Neural crest cell (in vitro differentiated cells): ENCODE data around the gene BRCA1. TPM values are rescaled to one million over a fixed set of nuclear protein-coding genes. Genes with fewer than 3 reads are reported as not detected.

ENCODE experiments used
- DNase-seq: peaks from one replicate; pipeline ENCODE4 v3.0.0; 2021; ENCODE audit warnings: low read depth, mixed read lengths, low spot score
- H3K27ac Mint-ChIP-seq: one replicate; pipeline ENCODE4 v1.8.0; 2021; ENCODE audit warnings: mild to moderate bottlenecking, mixed read lengths; ENCODE audit not compliant: unreplicated experiment
- H3K27me3 Mint-ChIP-seq: 2 replicates; pipeline ENCODE4 v1.8.0; 2021; ENCODE audit warnings: low read depth, mild to moderate bottlenecking, mixed read lengths
- H3K36me3 Mint-ChIP-seq: 2 replicates; pipeline ENCODE4 v1.8.0; 2021; ENCODE audit warnings: low read depth, mild to moderate bottlenecking, mixed read lengths
- H3K4me1 Mint-ChIP-seq: 2 replicates; pipeline ENCODE4 v1.8.0; 2021; ENCODE audit warnings: mixed read lengths
- H3K4me3 Mint-ChIP-seq: one replicate; pipeline ENCODE4 v1.8.0; 2021; ENCODE audit warnings: mild to moderate bottlenecking, mixed read lengths
- H3K9me3 Mint-ChIP-seq: 2 replicates; pipeline ENCODE4 v1.8.0; 2021; ENCODE audit warnings: mixed read lengths
- CTCF ChIP-seq: fragments of 200-600 bp; sonication (generic); conservative IDR thresholded peaks from 2 replicates; pipeline ENCODE4 v1.5.0; 2021; ENCODE audit warnings: antibody characterized with exemption, mild to moderate bottlenecking
- total RNA-seq: library from RNA; stranded (reverse); gene quantifications from 2 replicates; pipeline ENCODE4 v1.2.1, GENCODE V29; 2021

BRCA1 gene
- total RNA-seq, 1 donor from 2014 or later, result 62.4 TPM

DNA sequence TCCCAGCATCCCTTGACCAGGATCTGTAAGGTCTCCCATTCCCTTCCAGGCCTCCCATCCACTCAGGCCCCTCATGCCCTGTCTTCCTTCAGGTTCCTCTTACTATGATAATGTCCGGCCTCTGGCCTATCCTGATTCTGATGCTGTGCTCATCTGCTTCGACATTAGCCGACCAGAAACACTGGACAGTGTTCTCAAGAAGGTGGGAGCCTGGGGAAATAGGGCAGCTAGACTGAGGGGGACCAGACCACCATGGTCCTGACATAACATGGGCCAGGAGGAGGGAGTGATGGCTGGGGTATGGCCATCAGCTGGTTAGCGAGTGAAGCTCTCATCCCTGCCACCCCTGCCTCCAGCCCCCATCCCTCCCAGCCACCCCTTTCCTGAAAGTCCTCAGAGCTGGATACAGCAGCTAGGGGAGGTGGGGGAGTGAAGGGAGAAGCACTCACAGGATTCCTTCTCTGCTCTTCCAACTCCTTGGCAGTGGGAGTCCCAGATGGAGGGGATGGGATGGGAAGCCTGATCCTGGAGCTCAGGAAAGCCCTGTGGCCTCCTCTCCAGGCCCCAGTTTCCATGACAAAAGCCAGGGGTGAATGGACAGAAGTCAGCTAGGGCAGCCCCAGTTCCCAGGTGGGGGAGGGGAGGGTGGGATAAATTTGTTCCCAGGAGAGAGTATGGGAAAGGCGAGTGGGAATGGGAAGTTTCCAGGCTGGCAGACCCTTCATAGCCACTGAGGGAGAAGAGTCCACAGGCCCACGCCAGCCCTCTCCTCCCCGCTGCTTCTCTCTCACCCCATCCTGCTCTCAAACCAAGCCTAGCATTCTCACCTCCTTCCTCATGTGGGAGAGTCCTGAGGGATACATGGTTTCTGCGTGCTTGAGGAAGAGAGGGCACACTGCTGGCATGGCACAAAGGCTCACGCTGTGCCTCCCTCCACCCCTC lies 97.8 kb downstream of the BRCA1 start:
- TF ChIP-seq CTCF, result no peak

DNA sequence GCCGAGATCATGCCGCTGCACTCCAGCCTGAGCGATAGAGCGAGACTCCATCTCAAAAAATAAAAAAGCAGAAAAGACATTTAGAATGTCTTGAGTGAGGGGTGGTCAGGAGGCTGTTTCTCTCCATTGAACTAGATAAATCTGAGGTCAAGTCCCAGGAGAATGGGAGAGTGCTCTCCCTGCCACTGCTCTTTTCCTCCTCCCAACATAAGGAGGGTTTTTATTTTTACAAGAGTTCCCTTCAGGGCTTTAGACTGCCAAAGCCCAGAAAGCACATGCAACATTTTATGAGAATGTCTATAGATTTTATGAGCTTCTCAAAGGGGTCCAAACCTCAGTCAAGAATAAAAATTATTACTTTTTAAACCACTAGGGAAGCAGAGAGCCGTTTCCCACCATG lies 98.6 kb downstream of the BRCA1 start:
- peaks cover 42% of the 10 kb centered on the region for H3K4me1 Mint-ChIP-seq
- H3K27ac Mint-ChIP-seq, result no peak overlapping the region
- H3K9me3 Mint-ChIP-seq, result no peaks in the 10 kb centered on the region
- H3K27me3 Mint-ChIP-seq, result peaks cover 3% of the 10 kb centered on the region
- H3K4me3 Mint-ChIP-seq, result peak overlapping the region; percentile 74
- no peaks in the 10 kb centered on the region for H3K36me3 Mint-ChIP-seq
- no peak for TF ChIP-seq CTCF
- no peak for DNase-seq

More for the DNA sequence above, 97.8 kb downstream of the BRCA1 start:
- H3K9me3 Mint-ChIP-seq, result no peaks in the 10 kb centered on the region
- H3K27me3 Mint-ChIP-seq, result peaks cover 3% of the 10 kb centered on the region
- no peaks in the 10 kb centered on the region for H3K36me3 Mint-ChIP-seq
- peaks cover 42% of the 10 kb centered on the region for H3K4me1 Mint-ChIP-seq
- peak overlapping the region; percentile 74 for H3K4me3 Mint-ChIP-seq
- no peak for DNase-seq
- H3K27ac Mint-ChIP-seq, result no peak overlapping the region

- Mint-ChIP-seq H3K4me1 (peaks cover 46% of the 10 kb centered on the region), H3K9me3 (no peaks in the 10 kb centered on the region), H3K27me3 (peaks cover 3% of the 10 kb centered on the region), H3K4me3 (peak overlapping the region; percentile 95), H3K27ac (no peak overlapping the region), H3K36me3 (no peaks in the 10 kb centered on the region)
- DNase-seq, result no peak
- no peak for TF ChIP-seq CTCF
Measured at GRCh38 chr17:43025766-43026537, 99.2 kb downstream of the BRCA1 start.

GRCh38 chr17:43025290-43025657 lies 99.9 kb downstream of the BRCA1 start:
- H3K4me1 Mint-ChIP-seq, result peaks cover 46% of the 10 kb centered on the region
- H3K27me3 Mint-ChIP-seq, result peaks cover 3% of the 10 kb centered on the region
- peak overlapping the region; percentile 62 for H3K27ac Mint-ChIP-seq
- H3K36me3 Mint-ChIP-seq, result no peaks in the 10 kb centered on the region
- DNase-seq, result no peak
- peak overlapping the region; percentile 95 for H3K4me3 Mint-ChIP-seq
- no peak for TF ChIP-seq CTCF
- no peaks in the 10 kb centered on the region for H3K9me3 Mint-ChIP-seq

GRCh38 chr17:43024407-43025289 lies 100.5 kb downstream of the BRCA1 start, which contains the start of gene RND2:
Gene RND2, plus strand, starts transcription at chr17:43025231. Its CDS starts 117 bp downstream, at chr17:43025348.
- Mint-ChIP-seq H3K9me3 (no peaks in the 10 kb centered on the region), H3K27me3 (peaks cover 3% of the 10 kb centered on the region), H3K4me1 (peaks cover 49% of the 10 kb centered on the region), H3K4me3 (peak within 1 kb of the TSS; percentile 95), H3K27ac (peak within 1 kb of the TSS; percentile 96), H3K36me3 (no peaks in the 10 kb centered on the region)
- TF ChIP-seq CTCF, result peak; percentile 71
- peak; percentile 81 for DNase-seq
